SH-SY5Y (cell line): ENCODE measurements around the gene P3H4.

Experiments used
- GATA2 ChIP-seq: IDR thresholded peaks from 2 replicates; pipeline ENCODE4 v1.6.1; 2011; ENCODE audit warnings: mild to moderate bottlenecking, low read depth, low read length
- GATA3 ChIP-seq: IDR thresholded peaks from 2 replicates; pipeline ENCODE4 v1.6.1; 2011; ENCODE audit warnings: low read depth, mild to moderate bottlenecking, low read length, moderate library complexity

DNA sequence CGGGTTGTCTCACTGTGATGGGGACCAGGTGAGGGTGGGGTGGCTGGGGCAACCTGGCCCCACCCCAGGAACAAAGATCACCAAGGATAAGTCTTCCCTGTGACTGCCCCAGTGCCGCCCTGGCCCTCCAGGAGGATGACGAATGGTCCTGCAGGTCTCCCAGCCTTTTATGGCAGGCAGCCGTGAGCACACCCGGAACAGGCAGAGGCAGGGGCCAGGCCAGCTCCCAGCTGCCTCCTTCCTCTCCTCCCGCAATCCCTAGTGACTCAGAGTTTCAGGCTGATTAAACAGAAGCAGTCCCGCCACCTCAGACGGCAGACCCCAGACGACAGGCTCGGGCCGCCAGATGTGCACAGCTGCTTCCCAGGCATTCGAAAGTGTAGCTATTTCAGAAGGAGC lies 38.6 kb downstream of the P3H4 start:
- TF ChIP-seq GATA2 (no peak), GATA3 (no peak)
